Measurements from ENCODE around the gene NOX5.

DNA sequence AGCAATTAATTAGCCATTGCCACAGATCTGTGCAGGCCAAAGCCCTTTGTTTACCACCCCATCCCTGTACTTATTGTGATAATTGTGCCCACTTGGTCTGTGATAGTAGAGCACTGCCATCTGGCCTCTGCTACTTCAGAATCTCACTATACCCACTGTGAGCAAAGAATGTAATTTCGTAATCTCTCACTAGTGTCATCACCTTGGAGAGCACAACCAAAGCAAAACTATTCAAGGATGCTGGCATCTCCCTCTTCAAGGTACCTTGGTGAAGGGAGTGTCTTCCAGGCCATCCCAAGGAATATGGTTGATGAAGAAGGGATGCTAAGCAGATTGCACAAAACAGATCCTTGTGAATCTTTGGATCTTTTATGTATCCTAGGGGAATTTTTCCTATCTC, 34.7 kb upstream of the NOX5 start:
- TF ChIP-seq EP300 (IDR thresholded peaks at IDR 0.05) (no peak), KDM1A (IDR thresholded peaks at IDR 0.05; ENCODE audit: low read depth) (no peak)
- TF ChIP-seq, protein P1, sequence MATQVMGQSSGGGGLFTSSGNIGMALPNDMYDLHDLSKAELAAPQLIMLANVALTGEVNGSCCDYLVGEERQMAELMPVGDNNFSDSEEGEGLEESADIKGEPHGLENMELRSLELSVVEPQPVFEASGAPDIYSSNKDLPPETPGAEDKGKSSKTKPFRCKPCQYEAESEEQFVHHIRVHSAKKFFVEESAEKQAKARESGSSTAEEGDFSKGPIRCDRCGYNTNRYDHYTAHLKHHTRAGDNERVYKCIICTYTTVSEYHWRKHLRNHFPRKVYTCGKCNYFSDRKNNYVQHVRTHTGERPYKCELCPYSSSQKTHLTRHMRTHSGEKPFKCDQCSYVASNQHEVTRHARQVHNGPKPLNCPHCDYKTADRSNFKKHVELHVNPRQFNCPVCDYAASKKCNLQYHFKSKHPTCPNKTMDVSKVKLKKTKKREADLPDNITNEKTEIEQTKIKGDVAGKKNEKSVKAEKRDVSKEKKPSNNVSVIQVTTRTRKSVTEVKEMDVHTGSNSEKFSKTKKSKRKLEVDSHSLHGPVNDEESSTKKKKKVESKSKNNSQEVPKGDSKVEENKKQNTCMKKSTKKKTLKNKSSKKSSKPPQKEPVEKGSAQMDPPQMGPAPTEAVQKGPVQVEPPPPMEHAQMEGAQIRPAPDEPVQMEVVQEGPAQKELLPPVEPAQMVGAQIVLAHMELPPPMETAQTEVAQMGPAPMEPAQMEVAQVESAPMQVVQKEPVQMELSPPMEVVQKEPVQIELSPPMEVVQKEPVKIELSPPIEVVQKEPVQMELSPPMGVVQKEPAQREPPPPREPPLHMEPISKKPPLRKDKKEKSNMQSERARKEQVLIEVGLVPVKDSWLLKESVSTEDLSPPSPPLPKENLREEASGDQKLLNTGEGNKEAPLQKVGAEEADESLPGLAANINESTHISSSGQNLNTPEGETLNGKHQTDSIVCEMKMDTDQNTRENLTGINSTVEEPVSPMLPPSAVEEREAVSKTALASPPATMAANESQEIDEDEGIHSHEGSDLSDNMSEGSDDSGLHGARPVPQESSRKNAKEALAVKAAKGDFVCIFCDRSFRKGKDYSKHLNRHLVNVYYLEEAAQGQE (IDR thresholded peaks at IDR 0.05), result no peak

Measured in A549 (cell line).